HFFc6 (cell line): ENCODE data around the gene UNKL. TPM values are rescaled to one million over a fixed set of nuclear protein-coding genes. Genes with fewer than 3 reads are reported as not detected.
A peak's percentile ranks its signal among the peaks of the same experiment; 100 is the strongest.

Experiments used
- DNase-seq: peaks from one replicate; pipeline ENCODE4 v3.0.0-alpha.2; 2018
- H3K27ac Mint-ChIP-seq: 2 replicates; pipeline ENCODE4 v1.8.0; 2020; ENCODE audit warnings: mild to moderate bottlenecking, mixed read lengths
- H3K27me3 Mint-ChIP-seq: 2 replicates; pipeline ENCODE4 v1.8.0; 2021; ENCODE audit warnings: mild to moderate bottlenecking, moderate library complexity, mixed read lengths; ENCODE audit not compliant: insufficient read depth
- H3K36me3 Mint-ChIP-seq: 2 replicates; pipeline ENCODE4 v1.8.0; 2021; ENCODE audit warnings: low read depth, mixed read lengths
- H3K4me1 Mint-ChIP-seq: 2 replicates; pipeline ENCODE4 v1.8.0; 2020; ENCODE audit warnings: low read depth, mixed read lengths
- H3K4me3 Mint-ChIP-seq: 2 replicates; pipeline ENCODE4 v1.8.0; 2020; ENCODE audit warnings: mild to moderate bottlenecking, moderate library complexity, mixed read lengths
- H3K9me3 Mint-ChIP-seq: 2 replicates; pipeline ENCODE4 v1.8.0; 2020; ENCODE audit warnings: mild to moderate bottlenecking, mixed read lengths
- CTCF ChIP-seq: fragments of 200-600 bp; sonication (generic); IDR thresholded peaks from 2 replicates; pipeline ENCODE4 v1.5.0; 2021; ENCODE audit warnings: antibody characterized with exemption, mild to moderate bottlenecking
- total RNA-seq, 6 experiments: library from RNA; stranded (reverse); fragmentation: NEBNext Ultra II Directional; extraction: Animal tissue kit (Norgen Biotek cat#: 25700); gene quantifications; 2 replicates in 1 of 6; 3 replicates in 5 of 6; pipeline ENCODE4 v1.2.3, GENCODE V29; 2021

Gene UNKL
- total RNA-seq, 6 experiments from 2014 or later: 15.0 to 22.6 (median 16.5) TPM

- no peaks in the 10 kb centered on the region for H3K9me3 Mint-ChIP-seq
- no peak overlapping the region for H3K27ac Mint-ChIP-seq
- no peak overlapping the region for H3K4me3 Mint-ChIP-seq
- TF ChIP-seq CTCF: no peak
- peaks cover 2% of the 10 kb centered on the region; the same call in 1 of the 2 replicates for H3K4me1 Mint-ChIP-seq
- no peak for DNase-seq
- no peaks in the 10 kb centered on the region for H3K36me3 Mint-ChIP-seq
- H3K27me3 Mint-ChIP-seq: peaks cover 19% of the 10 kb centered on the region
Measured at GRCh38 chr16:1336619-1337018, 77.9 kb downstream of the UNKL start.

DNA sequence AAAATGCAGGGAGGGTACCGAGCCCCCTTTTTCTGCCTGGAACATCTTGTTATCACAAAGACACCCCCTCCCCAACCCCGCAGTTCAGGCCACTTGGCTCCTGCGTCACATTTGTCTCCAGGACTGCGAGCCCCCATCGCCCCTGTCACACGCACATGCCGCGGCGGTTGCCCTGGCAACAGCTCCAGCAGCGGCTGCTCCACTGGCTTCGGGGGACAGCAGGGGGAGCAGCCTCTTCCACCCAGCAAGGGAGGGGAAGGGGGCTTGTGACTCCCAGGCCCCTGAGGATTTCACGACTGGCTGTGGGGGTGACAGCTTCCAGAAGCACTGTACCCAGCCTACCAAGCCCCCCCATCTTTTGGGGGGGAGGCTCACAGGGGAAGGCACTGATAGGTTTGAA is 78.5 kb downstream of the UNKL start:
- H3K27ac Mint-ChIP-seq: no peak overlapping the region
- peak; percentile 14; the same call in 1 of the 2 replicates for TF ChIP-seq CTCF
- peaks cover 6% of the 10 kb centered on the region; the same call in 1 of the 2 replicates for H3K4me1 Mint-ChIP-seq
- no peak for DNase-seq
- H3K36me3 Mint-ChIP-seq: no peaks in the 10 kb centered on the region
- no peak overlapping the region for H3K4me3 Mint-ChIP-seq
- no peaks in the 10 kb centered on the region for H3K9me3 Mint-ChIP-seq
- H3K27me3 Mint-ChIP-seq: peaks cover 19% of the 10 kb centered on the region

- Mint-ChIP-seq H3K27me3 (peaks cover 17% of the 10 kb centered on the region), H3K4me1 (peaks cover 6% of the 10 kb centered on the region; the same call in 1 of the 2 replicates), H3K27ac (no peak overlapping the region), H3K36me3 (no peaks in the 10 kb centered on the region), H3K4me3 (no peak overlapping the region), H3K9me3 (no peaks in the 10 kb centered on the region)
- no peak for DNase-seq
- TF ChIP-seq CTCF: no peak
Measured at GRCh38 chr16:1335211-1335971, 79.1 kb downstream of the UNKL start.

DNA sequence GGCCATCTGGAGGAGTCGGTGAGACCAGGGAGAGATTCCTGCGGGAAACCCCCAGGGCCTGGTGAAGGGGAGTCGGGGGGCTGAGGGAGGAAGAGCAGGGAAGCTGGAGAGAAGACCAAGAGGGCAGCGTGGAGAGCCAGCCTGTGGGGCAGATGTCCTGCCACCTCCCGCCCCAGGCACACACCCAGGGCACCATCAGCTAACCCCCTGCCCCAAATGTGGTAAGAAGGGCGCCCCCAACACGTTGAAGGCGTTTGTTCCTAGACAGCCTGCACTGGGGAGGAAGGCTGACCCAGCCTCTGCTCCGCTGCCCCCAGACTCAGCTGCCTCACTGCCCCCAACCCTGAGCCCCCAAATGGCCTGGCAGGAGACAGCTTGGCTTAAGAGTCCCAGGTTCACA is 79.8 kb downstream of the UNKL start:
- Mint-ChIP-seq H3K4me3 (no peak overlapping the region), H3K36me3 (no peaks in the 10 kb centered on the region), H3K9me3 (no peaks in the 10 kb centered on the region), H3K27ac (no peak overlapping the region), H3K27me3 (peaks cover 17% of the 10 kb centered on the region), H3K4me1 (peaks cover 6% of the 10 kb centered on the region; the same call in 1 of the 2 replicates)
- no peak for TF ChIP-seq CTCF
- DNase-seq: no peak

DNA sequence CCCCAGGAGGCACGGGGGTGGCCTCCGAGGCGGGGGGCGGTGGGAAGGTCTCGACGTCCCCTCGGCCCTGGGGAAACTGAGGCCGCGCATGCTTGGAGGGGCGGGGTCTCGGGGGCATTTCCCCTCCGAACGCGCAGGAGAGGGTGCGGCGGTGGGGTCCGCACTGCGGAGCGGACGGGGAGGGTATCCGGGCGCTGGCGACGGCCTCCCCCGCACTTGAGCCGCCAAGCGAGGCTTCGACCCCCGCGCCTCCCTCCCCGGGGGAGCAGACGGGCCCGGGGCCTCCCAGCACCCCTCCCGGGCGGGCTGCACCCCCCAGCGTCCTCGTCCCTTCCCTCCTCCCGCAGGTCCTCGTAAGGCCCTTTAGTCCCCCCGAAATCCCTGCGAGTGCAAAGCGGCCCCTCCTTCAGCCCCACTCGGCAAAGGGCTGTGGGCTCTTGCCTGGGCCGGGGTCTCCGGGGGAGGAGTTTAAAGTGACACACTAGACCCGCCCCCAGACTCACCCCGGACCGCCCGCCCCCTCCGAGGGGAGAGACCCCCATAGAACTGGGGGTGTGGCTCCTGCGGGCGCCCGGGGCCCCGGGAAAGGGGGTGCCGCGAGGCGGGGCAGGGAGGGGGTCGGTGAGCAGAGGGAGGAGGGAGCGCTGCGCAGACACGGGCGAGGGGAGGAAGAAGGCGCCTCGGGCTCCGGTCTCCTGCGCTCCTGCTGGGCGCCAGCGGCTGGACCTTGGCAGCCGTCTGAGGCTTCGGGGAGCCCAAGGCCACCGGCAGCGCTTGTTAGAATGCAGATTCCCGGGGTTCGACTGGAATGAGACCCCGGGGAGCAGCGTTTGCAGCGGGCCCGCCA is 80.4 kb downstream of the UNKL start:
- Mint-ChIP-seq H3K4me3 (no peak overlapping the region), H3K36me3 (no peaks in the 10 kb centered on the region), H3K27ac (no peak overlapping the region), H3K4me1 (peaks cover 6% of the 10 kb centered on the region; the same call in 1 of the 2 replicates), H3K9me3 (no peaks in the 10 kb centered on the region), H3K27me3 (peaks cover 17% of the 10 kb centered on the region)
- no peak for TF ChIP-seq CTCF
- no peak for DNase-seq
